Measurements from ENCODE around the gene DENND1A.
"Not testable (repeated sequence)": the region's sequence is repeated elsewhere in the genome, so short reads cannot be mapped to it uniquely, and the experiment has no call there.

The DENND1A gene

GRCh38 chr9:123757960-123758359 is 172.0 kb downstream of the DENND1A start:
- DNase-seq, result no peak

- no peak for DNase-seq
Observed at GRCh38 chr9:123757547-123757946, 172.4 kb downstream of the DENND1A start.

GRCh38 chr9:123756484-123757106 is 173.3 kb downstream of the DENND1A start:
- no peak for DNase-seq

GRCh38 chr9:123753669-123754258 is 176.2 kb downstream of the DENND1A start:
- no peak for DNase-seq

- no peak for DNase-seq
Observed at GRCh38 chr9:123753016-123753415, 176.9 kb downstream of the DENND1A start.

- DNase-seq, result no peak
Observed at GRCh38 chr9:123749580-123750202, 180.2 kb downstream of the DENND1A start.

GRCh38 chr9:123746765-123747164 is 183.2 kb downstream of the DENND1A start:
- no peak for DNase-seq

- DNase-seq, result no peak
Observed at GRCh38 chr9:123745933-123746332, 184.0 kb downstream of the DENND1A start.

GRCh38 chr9:123745451-123745850 is 184.5 kb downstream of the DENND1A start:
- DNase-seq, result no peak

- DNase-seq, result no peak
Observed at GRCh38 chr9:123743737-123744136, 186.2 kb downstream of the DENND1A start.

- no peak for DNase-seq
Observed at GRCh38 chr9:123742009-123742767, 187.7 kb downstream of the DENND1A start.

- no peak for DNase-seq
Observed at GRCh38 chr9:123741214-123741613, 188.7 kb downstream of the DENND1A start.

- no peak for DNase-seq
Observed at GRCh38 chr9:123739902-123740301, 190.0 kb downstream of the DENND1A start.

- no peak for DNase-seq
Observed at GRCh38 chr9:123739387-123739786, 190.5 kb downstream of the DENND1A start.

- no peak for DNase-seq
Observed at GRCh38 chr9:123738648-123739047, 191.3 kb downstream of the DENND1A start.

GRCh38 chr9:123735376-123735775 is 194.6 kb downstream of the DENND1A start:
- no peak for DNase-seq

GRCh38 chr9:123728571-123728970 is 201.4 kb downstream of the DENND1A start:
- DNase-seq, result not testable (repeated sequence)

GRCh38 chr9:123727332-123727731 is 202.6 kb downstream of the DENND1A start:
- DNase-seq, result no peak

GRCh38 chr9:123725389-123725788 is 204.5 kb downstream of the DENND1A start:
- no peak for DNase-seq

- no peak for DNase-seq
Observed at GRCh38 chr9:123724211-123724796, 205.6 kb downstream of the DENND1A start.

- no peak for DNase-seq
Observed at GRCh38 chr9:123723135-123723875, 206.6 kb downstream of the DENND1A start.

GRCh38 chr9:123722378-123722777 is 207.5 kb downstream of the DENND1A start:
- no peak for DNase-seq

GRCh38 chr9:123718188-123718587 is 211.7 kb downstream of the DENND1A start:
- no peak for DNase-seq

All from CD4-positive, alpha-beta T cell treated with Interleukin-12 subunit alpha and Interleukin-12 subunit beta, for 1 hour (primary cell).